Dendritic cell treated with granulocyte-macrophage colony-stimulating factor and Interleukin-4, amounts not matched to agents 40 ng/mL and 50 ng/mL, for 4 days (primary cell): ENCODE measurements around the gene SPC25.
"Not testable (repeated sequence)": the region's sequence is repeated elsewhere in the genome, so short reads cannot be mapped to it uniquely, and the experiment has no call there.

ENCODE experiments used
- H3K27ac Mint-ChIP-seq: one replicate; pipeline ENCODE4 v1.8.0; 2022; ENCODE audit warnings: mild to moderate bottlenecking, mixed read lengths
- H3K27me3 Mint-ChIP-seq: one replicate; pipeline ENCODE4 v1.8.0; 2022; ENCODE audit warnings: mild to moderate bottlenecking, mixed read lengths
- H3K36me3 Mint-ChIP-seq: one replicate; pipeline ENCODE4 v1.8.0; 2022; ENCODE audit warnings: low read depth, mixed read lengths
- H3K4me1 Mint-ChIP-seq: one replicate; pipeline ENCODE4 v1.8.0; 2022; ENCODE audit warnings: low read depth, mixed read lengths
- H3K4me3 Mint-ChIP-seq: one replicate; pipeline ENCODE4 v1.8.0; 2022; ENCODE audit warnings: mild to moderate bottlenecking, moderate library complexity, mixed read lengths
- H3K9me3 Mint-ChIP-seq: one replicate; pipeline ENCODE4 v1.8.0; 2022; ENCODE audit warnings: mixed read lengths
- intact Hi-C: fragments of 100-400 bp; cut with micrococcal nuclease; formaldehyde crosslinking; loops from one replicate; pipeline ENCODE4 v1.15.0; 2022

Gene SPC25

GRCh38 chr2:168892327-168892726, 2.1 kb upstream of the SPC25 start:
- H3K4me3 Mint-ChIP-seq = no peak overlapping the region
- peaks cover 14% of the 10 kb centered on the region for H3K4me1 Mint-ChIP-seq
- intact Hi-C loops = no loop called here
- peaks cover 5% of the 10 kb centered on the region for H3K27me3 Mint-ChIP-seq
- peaks cover 7% of the 10 kb centered on the region for H3K36me3 Mint-ChIP-seq
- no peaks in the 10 kb centered on the region for H3K9me3 Mint-ChIP-seq
- H3K27ac Mint-ChIP-seq = no peak overlapping the region

- intact Hi-C loops = no loop called here
- H3K4me1 Mint-ChIP-seq = peaks cover 8% of the 10 kb centered on the region
- peaks cover 7% of the 10 kb centered on the region for H3K36me3 Mint-ChIP-seq
- no peaks in the 10 kb centered on the region for H3K9me3 Mint-ChIP-seq
- no peak overlapping the region for H3K27ac Mint-ChIP-seq
- peaks cover 5% of the 10 kb centered on the region for H3K27me3 Mint-ChIP-seq
- peak overlapping the region; percentile 96 for H3K4me3 Mint-ChIP-seq
Observed at GRCh38 chr2:168889635-168890005, 610 bp downstream of the SPC25 start.

GRCh38 chr2:168884975-168885374, 5.3 kb downstream of the SPC25 start:
- Mint-ChIP-seq H3K4me1 (peaks cover 3% of the 10 kb centered on the region), H3K27me3 (no peaks in the 10 kb centered on the region), H3K27ac (no peak overlapping the region), H3K9me3 (no peaks in the 10 kb centered on the region), H3K4me3 (no peak overlapping the region), H3K36me3 (peaks cover 1% of the 10 kb centered on the region)
- intact Hi-C loops = no loop called here

GRCh38 chr2:168882163-168882562, 8.1 kb downstream of the SPC25 start:
- H3K27me3 Mint-ChIP-seq, intact Hi-C loops, H3K36me3 Mint-ChIP-seq, H3K4me3 Mint-ChIP-seq, H3K4me1 Mint-ChIP-seq, H3K9me3 Mint-ChIP-seq, H3K27ac Mint-ChIP-seq: not testable (repeated sequence)

GRCh38 chr2:168874368-168875054, 15.7 kb downstream of the SPC25 start:
- Mint-ChIP-seq H3K36me3 (no peaks in the 10 kb centered on the region), H3K27ac (no peak overlapping the region), H3K4me1 (no peaks in the 10 kb centered on the region), H3K9me3 (no peaks in the 10 kb centered on the region), H3K4me3 (no peak overlapping the region), H3K27me3 (no peaks in the 10 kb centered on the region)
- intact Hi-C loops = no loop called here

GRCh38 chr2:168870824-168871223, 19.4 kb downstream of the SPC25 start:
- H3K27me3 Mint-ChIP-seq, H3K4me1 Mint-ChIP-seq, H3K27ac Mint-ChIP-seq, H3K9me3 Mint-ChIP-seq, H3K36me3 Mint-ChIP-seq, H3K4me3 Mint-ChIP-seq, intact Hi-C loops: not testable (repeated sequence)

GRCh38 chr2:168870369-168870768, 19.9 kb downstream of the SPC25 start:
- intact Hi-C loops, H3K4me3 Mint-ChIP-seq, H3K9me3 Mint-ChIP-seq, H3K4me1 Mint-ChIP-seq, H3K27ac Mint-ChIP-seq, H3K27me3 Mint-ChIP-seq, H3K36me3 Mint-ChIP-seq: not testable (repeated sequence)

- H3K27ac Mint-ChIP-seq, H3K4me1 Mint-ChIP-seq, H3K4me3 Mint-ChIP-seq, intact Hi-C loops, H3K9me3 Mint-ChIP-seq, H3K36me3 Mint-ChIP-seq, H3K27me3 Mint-ChIP-seq: not testable (repeated sequence)
Observed at GRCh38 chr2:168867164-168867563, 23.1 kb downstream of the SPC25 start.

- intact Hi-C loops = no loop called here
- no peaks in the 10 kb centered on the region for H3K27me3 Mint-ChIP-seq
- no peak overlapping the region for H3K4me3 Mint-ChIP-seq
- no peaks in the 10 kb centered on the region for H3K4me1 Mint-ChIP-seq
- no peaks in the 10 kb centered on the region for H3K9me3 Mint-ChIP-seq
- no peak overlapping the region for H3K27ac Mint-ChIP-seq
- peaks cover 7% of the 10 kb centered on the region for H3K36me3 Mint-ChIP-seq
Observed at GRCh38 chr2:168858146-168858545, 32.1 kb downstream of the SPC25 start.

- intact Hi-C loops = no loop called here
- Mint-ChIP-seq H3K9me3 (no peaks in the 10 kb centered on the region), H3K27ac (no peak overlapping the region), H3K27me3 (no peaks in the 10 kb centered on the region), H3K4me3 (no peak overlapping the region), H3K4me1 (no peaks in the 10 kb centered on the region), H3K36me3 (peaks cover 7% of the 10 kb centered on the region)
Observed at GRCh38 chr2:168855601-168856000, 34.6 kb downstream of the SPC25 start.

- intact Hi-C loops = no loop called here
- Mint-ChIP-seq H3K27ac (no peak overlapping the region), H3K4me3 (no peak overlapping the region), H3K36me3 (peaks cover 7% of the 10 kb centered on the region), H3K9me3 (no peaks in the 10 kb centered on the region), H3K4me1 (no peaks in the 10 kb centered on the region), H3K27me3 (no peaks in the 10 kb centered on the region)
Observed at GRCh38 chr2:168854651-168855050, 35.6 kb downstream of the SPC25 start.

GRCh38 chr2:168853471-168853870, 36.8 kb downstream of the SPC25 start:
- intact Hi-C loops = no loop called here
- H3K4me1 Mint-ChIP-seq = no peaks in the 10 kb centered on the region
- H3K27me3 Mint-ChIP-seq = no peaks in the 10 kb centered on the region
- no peaks in the 10 kb centered on the region for H3K9me3 Mint-ChIP-seq
- H3K36me3 Mint-ChIP-seq = peaks cover 7% of the 10 kb centered on the region
- no peak overlapping the region for H3K4me3 Mint-ChIP-seq
- H3K27ac Mint-ChIP-seq = no peak overlapping the region

- intact Hi-C loops = no loop called here
- H3K27me3 Mint-ChIP-seq = no peaks in the 10 kb centered on the region
Observed at GRCh38 chr2:168852481-168852880, 37.7 kb downstream of the SPC25 start.

GRCh38 chr2:168851674-168852320, 38.4 kb downstream of the SPC25 start:
- Mint-ChIP-seq H3K4me3 (no peak overlapping the region), H3K27ac (no peak overlapping the region), H3K27me3 (no peaks in the 10 kb centered on the region), H3K4me1 (no peaks in the 10 kb centered on the region), H3K36me3 (peaks cover 7% of the 10 kb centered on the region), H3K9me3 (no peaks in the 10 kb centered on the region)
- intact Hi-C loops = no loop called here

More at GRCh38 chr2:168852481-168852880, 37.7 kb downstream of the SPC25 start:
- H3K36me3 Mint-ChIP-seq = peaks cover 7% of the 10 kb centered on the region
- no peaks in the 10 kb centered on the region for H3K4me1 Mint-ChIP-seq
- H3K4me3 Mint-ChIP-seq = no peak overlapping the region
- H3K27ac Mint-ChIP-seq = no peak overlapping the region
- H3K9me3 Mint-ChIP-seq = no peaks in the 10 kb centered on the region

- intact Hi-C loops = no loop called here
- no peak overlapping the region for H3K4me3 Mint-ChIP-seq
- H3K27me3 Mint-ChIP-seq = no peaks in the 10 kb centered on the region
- no peaks in the 10 kb centered on the region for H3K9me3 Mint-ChIP-seq
- H3K27ac Mint-ChIP-seq = no peak overlapping the region
- peaks cover 7% of the 10 kb centered on the region for H3K36me3 Mint-ChIP-seq
- no peaks in the 10 kb centered on the region for H3K4me1 Mint-ChIP-seq
Observed at GRCh38 chr2:168850846-168851245, 39.4 kb downstream of the SPC25 start.
